Mesendoderm (in vitro differentiated cells): ENCODE data around the gene CEP131.

Experiments used
- DNase-seq: peaks from one replicate; pipeline ENCODE4 v3.0.0; 2013
- H2AK5ac ChIP-seq: 2 replicates; pipeline ENCODE4 v1.6.1; 2013; ENCODE audit warnings: low read length, inconsistent platforms
- H2BK120ac ChIP-seq: 2 replicates; pipeline ENCODE4 v1.6.1; 2013; ENCODE audit warnings: low read depth, mild to moderate bottlenecking, low read length, moderate library complexity, mixed read lengths
- H2BK15ac ChIP-seq: replicated peaks from 2 replicates; pipeline ENCODE4 v1.6.1; 2013; ENCODE audit warnings: low read depth, mild to moderate bottlenecking, moderate library complexity
- H2BK5ac ChIP-seq: 2 replicates; pipeline ENCODE4 v1.6.1; 2013; ENCODE audit warnings: low read length, inconsistent platforms
- H3K18ac ChIP-seq: 2 replicates; pipeline ENCODE4 v1.6.1; 2013; ENCODE audit warnings: mild to moderate bottlenecking, low read length, mixed read lengths
- H3K23ac ChIP-seq: one replicate; pipeline ENCODE4 v1.6.1; 2013; ENCODE audit warnings: low read length
- H3K27ac ChIP-seq: 2 replicates; pipeline ENCODE4 v1.5.1; 2013; ENCODE audit warnings: low read depth, mild to moderate bottlenecking, inconsistent platforms, low read length, moderate library complexity
- H3K27me3 ChIP-seq: 2 replicates; pipeline ENCODE4 v1.6.1; 2013; ENCODE audit warnings: low read length, control low read depth, mild to moderate bottlenecking, inconsistent platforms; ENCODE audit not compliant: insufficient read depth, poor library complexity
- H3K36me3 ChIP-seq: 2 replicates; pipeline ENCODE4 v1.6.1; 2013; ENCODE audit warnings: low read length, inconsistent platforms; ENCODE audit not compliant: control insufficient read depth, insufficient read depth
- H3K4ac ChIP-seq: one replicate; pipeline ENCODE4 v1.6.1; 2013; ENCODE audit warnings: low read depth, mild to moderate bottlenecking, low read length, moderate library complexity
- H3K4me1 ChIP-seq: 2 replicates; pipeline ENCODE4 v1.6.1; 2013; ENCODE audit warnings: low read depth, low read length, inconsistent platforms; ENCODE audit not compliant: control insufficient read depth
- H3K4me2 ChIP-seq: 2 replicates; pipeline ENCODE4 v1.6.1; 2013; ENCODE audit warnings: low read length
- H3K4me3 ChIP-seq: 2 replicates; pipeline ENCODE4 v1.5.1; 2013; ENCODE audit warnings: mild to moderate bottlenecking, low read length
- H3K56ac ChIP-seq: one replicate; pipeline ENCODE4 v1.6.1; 2013; ENCODE audit warnings: low read length
- H3K79me1 ChIP-seq: 2 replicates; pipeline ENCODE4 v1.6.1; 2013; ENCODE audit warnings: low read length, inconsistent platforms
- H3K79me2 ChIP-seq: 2 replicates; pipeline ENCODE4 v1.6.1; 2013; ENCODE audit warnings: mild to moderate bottlenecking, low read length; ENCODE audit not compliant: control insufficient read depth, insufficient read depth
- H3K9ac ChIP-seq: 2 replicates; pipeline ENCODE4 v1.6.1; 2013; ENCODE audit warnings: low read length, inconsistent platforms
- H4K5ac ChIP-seq: one replicate; pipeline ENCODE4 v1.6.1; 2013; ENCODE audit warnings: low read length
- H4K8ac ChIP-seq: one replicate; pipeline ENCODE4 v1.6.1; 2013; ENCODE audit warnings: low read depth, mild to moderate bottlenecking, control low read depth, low read length, moderate library complexity
- WGBS: extraction: QIAGEN DNeasy Blood & Tissue Kit; methylation state at CpG from one replicate; pipeline ENCODE4 v1.1.7; 2013; ENCODE audit warnings: low lambda C conversion rate, missing lambda C conversion rate; ENCODE audit not compliant: insufficient coverage; ENCODE audit errors: extremely low coverage; 5-methylcytosine and 5-hydroxymethylcytosine counted together

Gene CEP131

DNA sequence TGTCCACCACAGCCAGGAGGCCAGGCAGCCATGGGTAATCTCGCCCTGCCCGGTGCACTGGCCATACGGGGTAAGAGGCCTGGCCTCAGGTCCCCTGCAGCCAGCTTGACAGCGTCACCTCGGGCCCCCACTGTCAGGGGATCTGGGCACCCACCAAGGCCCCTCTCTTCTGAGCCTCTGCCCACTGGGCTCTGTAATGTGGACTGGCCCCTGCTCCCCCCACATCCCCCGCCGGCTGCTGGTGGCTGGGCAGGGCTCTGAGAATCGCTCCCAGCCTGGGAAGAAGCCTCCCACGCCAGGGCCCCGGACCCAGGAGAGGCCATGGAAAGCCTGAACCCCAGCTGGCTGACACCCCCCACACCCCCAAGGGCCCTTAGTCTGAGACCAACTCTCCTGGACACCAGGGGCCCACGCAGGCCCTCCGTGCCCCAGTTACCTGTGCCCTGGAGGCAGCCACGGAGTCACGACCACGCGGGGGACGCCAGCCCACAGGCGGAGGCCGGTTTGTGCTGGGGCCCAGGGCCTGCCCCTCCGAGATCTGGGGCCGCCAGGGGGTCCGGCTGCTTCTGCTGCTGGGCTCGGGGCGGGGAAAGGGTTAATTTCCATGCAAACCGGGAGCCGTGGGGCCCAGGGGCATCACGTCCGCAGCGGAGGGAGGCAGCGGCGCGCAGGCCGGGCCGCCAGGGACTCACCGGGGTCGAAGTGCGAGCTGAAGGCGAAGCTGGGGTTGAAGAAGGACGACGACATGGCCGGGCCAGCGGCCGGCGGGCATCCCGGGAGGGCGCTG lies 57.3 kb downstream of the CEP131 start, which contains the start of gene PVALEF:
Gene PVALEF (plus strand): TSS at position 262 of the 787 bp plus-strand sequence. CDS start 15,720 bp downstream, outside the sequence.
- no peak within 1 kb of the TSS for H3K18ac ChIP-seq
- H3K79me1 ChIP-seq, result no peaks in the 10 kb centered on the region
- no peak within 1 kb of the TSS for H3K4ac ChIP-seq
- H2BK120ac ChIP-seq, result no peak within 1 kb of the TSS
- H3K4me1 ChIP-seq, result no peaks in the 10 kb centered on the region
- H3K4me2 ChIP-seq, result peak within 1 kb of the TSS; percentile 22
- no peaks in the 10 kb centered on the region for H3K79me2 ChIP-seq
- no peaks in the 10 kb centered on the region for H3K27me3 ChIP-seq
- no peak within 1 kb of the TSS for H4K5ac ChIP-seq
- H4K8ac ChIP-seq, result no peak within 1 kb of the TSS
- no peak within 1 kb of the TSS for H3K9ac ChIP-seq
- no peak within 1 kb of the TSS for H2AK5ac ChIP-seq
- no peak within 1 kb of the TSS for H2BK5ac ChIP-seq
- H2BK15ac ChIP-seq, result no peak within 1 kb of the TSS
- H3K36me3 ChIP-seq, result no peaks in the 10 kb centered on the region
- DNase-seq, result peak; percentile 22
- no CpG with 5 or more reads among the region's 46 CpGs for WGBS
- no peak within 1 kb of the TSS for H3K23ac ChIP-seq
- H3K27ac ChIP-seq, result no peak within 1 kb of the TSS
- H3K56ac ChIP-seq, result no peak within 1 kb of the TSS
- no peak within 1 kb of the TSS for H3K4me3 ChIP-seq

- no peak overlapping the region for H3K4me3 ChIP-seq
- no peak overlapping the region for H3K4me2 ChIP-seq
- no peaks in the 10 kb centered on the region for H3K27me3 ChIP-seq
- no peaks in the 10 kb centered on the region for H3K79me1 ChIP-seq
- no peak overlapping the region for H3K4ac ChIP-seq
- H4K5ac ChIP-seq, result no peak overlapping the region
- H3K56ac ChIP-seq, result no peak overlapping the region
- H3K27ac ChIP-seq, result no peak overlapping the region
- H3K4me1 ChIP-seq, result no peaks in the 10 kb centered on the region
- H3K9ac ChIP-seq, result no peak overlapping the region
- H2AK5ac ChIP-seq, result no peak overlapping the region
- DNase-seq, result no peak
- H3K36me3 ChIP-seq, result no peaks in the 10 kb centered on the region
- H3K18ac ChIP-seq, result no peak overlapping the region
- H3K23ac ChIP-seq, result no peak overlapping the region
- no CpG with 5 or more reads among the region's 19 CpGs for WGBS
- no peaks in the 10 kb centered on the region for H3K79me2 ChIP-seq
- H2BK15ac ChIP-seq, result no peak overlapping the region
- H4K8ac ChIP-seq, result no peak overlapping the region
- H2BK5ac ChIP-seq, result no peak overlapping the region
- H2BK120ac ChIP-seq, result no peak overlapping the region
Measured at GRCh38 chr17:81164371-81165245, 58.2 kb downstream of the CEP131 start.

GRCh38 chr17:81163703-81164370 lies 58.9 kb downstream of the CEP131 start:
- Histone ChIP-seq H3K4ac (no peak overlapping the region), H3K36me3 (no peaks in the 10 kb centered on the region), H3K27me3 (no peaks in the 10 kb centered on the region), H4K8ac (no peak overlapping the region), H2BK15ac (no peak overlapping the region), H4K5ac (no peak overlapping the region), H2BK120ac (no peak overlapping the region), H3K18ac (no peak overlapping the region), H3K9ac (no peak overlapping the region), H3K56ac (no peak overlapping the region), H3K79me2 (no peaks in the 10 kb centered on the region), H3K23ac (no peak overlapping the region), H2AK5ac (no peak overlapping the region), H3K79me1 (no peaks in the 10 kb centered on the region), H3K4me2 (no peak overlapping the region), H2BK5ac (no peak overlapping the region), H3K27ac (no peak overlapping the region), H3K4me1 (no peaks in the 10 kb centered on the region), H3K4me3 (no peak overlapping the region)
- no CpG with 5 or more reads among the region's 15 CpGs for WGBS
- DNase-seq, result no peak

GRCh38 chr17:81163051-81163695 lies 59.6 kb downstream of the CEP131 start:
- Histone ChIP-seq H3K56ac (no peak overlapping the region), H3K4me3 (no peak overlapping the region), H3K27ac (no peak overlapping the region), H3K4me1 (no peaks in the 10 kb centered on the region), H3K79me2 (no peaks in the 10 kb centered on the region), H3K18ac (no peak overlapping the region), H3K79me1 (no peaks in the 10 kb centered on the region), H3K36me3 (no peaks in the 10 kb centered on the region), H3K27me3 (no peaks in the 10 kb centered on the region), H2BK5ac (no peak overlapping the region), H2BK15ac (no peak overlapping the region), H3K4ac (no peak overlapping the region), H4K5ac (no peak overlapping the region), H3K9ac (no peak overlapping the region), H3K23ac (no peak overlapping the region), H3K4me2 (no peak overlapping the region), H4K8ac (no peak overlapping the region), H2AK5ac (no peak overlapping the region), H2BK120ac (no peak overlapping the region)
- WGBS, result no CpG with 5 or more reads among the region's 19 CpGs
- DNase-seq, result no peak

DNA sequence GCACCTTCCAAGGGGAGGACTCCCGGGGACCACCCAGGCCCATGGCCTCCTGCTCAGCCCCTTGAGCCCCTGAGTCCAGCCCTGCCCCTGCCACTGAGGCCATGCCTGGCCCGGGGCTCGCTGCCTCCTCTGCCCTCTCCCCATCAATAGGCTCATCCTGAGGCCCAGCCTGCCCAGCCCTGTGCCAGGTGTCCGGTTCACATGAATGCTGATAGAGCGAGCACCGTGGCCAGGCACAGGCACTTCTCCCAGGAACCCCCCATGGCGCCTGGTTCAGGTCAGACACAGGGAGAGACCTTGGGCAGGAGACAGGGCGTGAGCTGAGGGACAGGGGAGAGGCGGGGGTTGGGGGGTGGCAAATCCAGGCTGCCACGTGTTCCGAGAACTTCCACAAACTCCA lies 60.3 kb downstream of the CEP131 start:
- Histone ChIP-seq H3K4me2 (no peak overlapping the region), H3K36me3 (no peaks in the 10 kb centered on the region), H3K4me3 (no peak overlapping the region), H2AK5ac (no peak overlapping the region), H3K9ac (no peak overlapping the region), H2BK120ac (no peak overlapping the region), H4K5ac (no peak overlapping the region), H3K27me3 (no peaks in the 10 kb centered on the region), H3K27ac (no peak overlapping the region), H3K23ac (no peak overlapping the region), H3K18ac (no peak overlapping the region), H4K8ac (no peak overlapping the region), H3K56ac (no peak overlapping the region), H3K4ac (no peak overlapping the region), H2BK5ac (no peak overlapping the region), H3K79me1 (no peaks in the 10 kb centered on the region), H2BK15ac (no peak overlapping the region), H3K79me2 (no peaks in the 10 kb centered on the region), H3K4me1 (no peaks in the 10 kb centered on the region)
- no peak for DNase-seq
- WGBS, result no CpG with 5 or more reads among the region's 11 CpGs
